Skin epidermis (tissue), 12 donors: Measurements from ENCODE around the gene GBX1.

ENCODE experiments used
- H3K27ac ChIP-seq, 21 experiments: fragments of 200-600 bp; sonication (generic) in 11 of 21; one replicate each; pipeline ENCODE4 v1.5.0; 2020; ENCODE audit warnings: mild to moderate bottlenecking in 3 of 21, inconsistent platforms in 2 of 21, moderate library complexity in 2 of 21
- H3K4me3 ChIP-seq, 7 experiments: fragments of 200-600 bp; sonication (generic) in 2 of 7; one replicate each; pipeline ENCODE4 v1.5.0; 2020; ENCODE audit warnings: inconsistent platforms in 2 of 7, mild to moderate bottlenecking in 2 of 7, moderate library complexity in 1 of 7

The GBX1 gene

DNA sequence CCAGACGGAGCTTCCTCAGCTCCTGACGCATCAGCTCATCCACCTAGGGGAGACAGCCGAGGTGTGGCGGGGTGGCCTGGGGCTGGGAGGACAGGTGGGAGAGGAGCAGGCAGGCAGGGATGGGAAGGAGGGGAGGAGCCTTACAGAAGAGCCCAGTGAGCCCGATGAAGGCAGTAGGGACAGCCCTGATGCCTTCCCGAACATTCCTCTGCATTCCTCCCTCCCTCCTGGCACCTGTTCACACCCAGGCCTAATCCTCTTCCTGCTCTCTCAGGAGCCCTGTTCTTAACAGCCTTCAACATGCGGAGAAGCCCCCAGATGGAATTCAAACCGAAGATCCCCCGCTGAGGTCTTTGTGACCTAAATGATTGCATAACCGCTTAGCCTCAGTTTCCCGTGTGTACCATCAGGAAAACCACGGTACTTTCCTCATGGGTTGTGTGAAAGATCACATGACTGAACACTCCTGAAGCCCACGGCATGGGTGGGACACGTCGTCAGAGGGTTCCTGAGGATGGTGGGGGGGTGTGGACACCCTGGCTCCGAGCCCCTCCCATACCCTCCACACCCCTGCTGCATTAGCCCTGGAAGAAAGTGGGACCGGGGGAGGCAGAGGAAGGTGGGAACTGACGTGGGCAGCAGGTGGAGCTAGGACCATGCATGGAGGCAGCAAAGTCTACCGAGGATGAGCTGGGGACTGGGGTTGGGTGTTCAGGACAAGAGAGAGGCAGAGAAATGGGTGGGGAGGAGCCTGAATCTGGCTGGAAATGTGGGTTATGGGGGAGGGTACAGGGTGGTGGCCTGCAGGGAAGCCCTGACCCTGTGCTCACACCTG, 28.3 kb upstream of the GBX1 start:
- Histone ChIP-seq H3K4me3 (no peak overlapping the region), H3K27ac (no peak overlapping the region)

DNA sequence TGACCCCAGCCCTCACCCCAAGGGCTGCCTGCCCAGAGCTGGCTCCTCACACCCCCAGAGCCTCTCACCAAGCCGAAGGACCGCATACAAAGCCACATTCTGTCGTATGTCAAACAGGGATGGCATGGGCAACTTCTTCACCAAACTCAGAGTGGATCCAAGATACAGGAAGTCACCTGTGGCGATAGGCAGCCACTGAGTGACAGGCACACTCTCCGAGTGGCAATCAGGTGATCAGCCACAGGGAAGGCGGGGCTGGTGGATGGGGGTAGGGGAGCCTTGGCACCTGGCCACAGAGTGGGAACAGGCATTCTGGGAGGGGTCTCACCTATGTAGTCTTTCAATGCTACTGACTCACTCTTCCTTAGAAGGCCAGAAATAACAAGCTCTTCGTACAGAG, 26.7 kb upstream of the GBX1 start:
- Histone ChIP-seq H3K27ac (no peak overlapping the region), H3K4me3 (no peak overlapping the region)

DNA sequence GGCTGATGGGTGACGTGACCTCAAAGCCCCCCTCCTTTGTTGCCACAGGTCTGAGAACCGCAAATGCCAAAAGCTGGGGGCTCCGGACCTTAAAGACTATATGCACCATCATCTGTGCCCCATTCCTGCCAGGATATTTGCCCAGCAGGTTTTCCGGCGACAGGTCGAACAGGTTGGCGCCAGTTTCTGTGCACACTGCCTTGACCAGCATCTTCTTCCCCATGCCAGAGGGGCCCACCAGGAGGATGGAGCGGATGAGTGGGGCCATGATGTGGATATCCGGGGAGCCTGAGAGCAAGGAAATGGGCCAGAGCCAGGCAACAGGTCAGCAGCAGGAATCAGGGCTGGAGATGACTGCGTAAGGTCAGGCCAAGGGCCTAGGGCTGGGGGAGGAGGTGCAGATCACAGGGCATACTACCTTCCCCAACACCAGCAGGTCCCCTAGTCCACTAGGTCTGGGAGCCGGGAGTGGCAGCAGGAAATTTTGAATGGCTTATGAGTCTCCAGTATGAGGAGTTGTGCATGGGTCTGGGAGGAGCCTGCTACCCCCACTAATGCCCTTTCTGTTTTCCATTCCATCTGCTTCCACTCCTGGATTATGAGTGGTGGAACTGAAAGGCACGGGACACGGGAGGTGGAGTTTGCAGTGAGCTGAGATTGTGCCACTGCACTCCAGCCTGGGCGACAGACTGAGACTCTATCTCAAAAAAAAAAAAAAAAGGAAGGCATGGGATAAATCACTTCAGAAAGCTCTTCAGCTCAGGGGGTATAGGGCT, 25.9 kb upstream of the GBX1 start:
- H3K4me3 ChIP-seq, result no peak overlapping the region
- H3K27ac ChIP-seq, result no peak overlapping the region

DNA sequence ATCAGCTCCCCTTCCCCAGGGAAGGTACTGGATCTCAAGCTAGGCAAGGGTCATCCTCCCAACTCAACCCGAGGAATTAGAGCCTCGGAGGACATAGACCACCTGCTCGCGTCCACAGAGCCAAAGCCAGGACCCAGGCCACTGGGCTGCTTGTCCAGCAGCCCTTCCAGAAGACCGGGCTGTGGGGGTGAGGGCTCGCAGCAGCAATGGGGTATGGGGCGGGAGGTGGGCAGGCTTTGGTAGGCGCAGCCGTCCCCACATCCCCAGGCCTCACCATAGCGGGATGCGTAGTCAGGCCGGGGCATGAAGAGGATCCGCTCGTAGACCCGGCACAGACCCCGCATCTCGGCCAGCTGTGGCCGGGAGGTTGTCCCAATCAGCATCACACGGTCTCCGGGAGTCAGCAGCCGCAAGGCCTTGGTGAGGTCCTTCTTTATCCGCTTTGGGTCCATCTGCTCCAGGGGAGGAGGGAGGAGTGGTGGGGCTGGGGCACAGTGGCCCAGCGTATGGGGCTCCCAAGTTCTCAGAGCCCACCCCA, 24.6 kb upstream of the GBX1 start:
- Histone ChIP-seq H3K4me3 (no peak overlapping the region), H3K27ac (no peak overlapping the region)

DNA sequence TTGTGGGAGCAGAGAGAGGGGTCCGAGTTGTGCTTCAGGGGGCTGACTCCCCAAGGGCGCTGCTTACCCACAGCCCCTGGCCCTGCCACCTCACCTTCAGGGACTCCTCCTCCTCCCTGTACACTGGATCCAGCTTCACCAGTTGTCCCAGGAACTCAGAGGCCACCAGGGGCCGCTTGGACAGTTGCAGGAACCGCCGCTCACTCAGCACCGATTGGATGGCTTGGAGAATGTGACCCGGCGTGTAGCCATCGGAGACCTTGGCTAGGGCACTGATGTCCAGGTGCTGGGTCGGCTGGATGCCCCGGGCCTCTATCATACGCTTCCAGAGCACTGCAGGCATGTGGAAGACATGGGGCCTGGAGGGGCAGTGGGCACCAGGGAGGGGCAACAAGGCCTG, 24.1 kb upstream of the GBX1 start:
- Histone ChIP-seq H3K4me3 (no peak overlapping the region), H3K27ac (no peak overlapping the region)

DNA sequence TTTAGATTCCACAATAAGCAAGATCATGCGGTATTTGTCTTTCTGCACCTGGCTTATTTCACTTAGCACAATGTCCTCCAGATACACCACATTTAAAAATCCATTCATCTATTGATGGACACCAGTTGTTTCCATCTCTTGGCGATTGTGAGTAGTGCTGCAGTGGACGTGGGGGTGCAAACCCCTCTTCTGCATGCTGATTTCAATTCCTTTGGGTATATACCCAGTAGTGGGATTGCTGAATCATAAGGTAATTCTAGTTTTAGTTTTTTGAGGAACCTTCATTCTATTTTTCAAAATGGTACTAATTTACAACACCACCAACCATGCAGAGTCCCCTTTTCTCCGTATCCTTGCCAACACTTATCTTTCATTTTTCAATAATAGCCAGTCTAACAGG, 21.5 kb upstream of the GBX1 start:
- Histone ChIP-seq H3K4me3 (no peak overlapping the region), H3K27ac (no peak overlapping the region)

DNA sequence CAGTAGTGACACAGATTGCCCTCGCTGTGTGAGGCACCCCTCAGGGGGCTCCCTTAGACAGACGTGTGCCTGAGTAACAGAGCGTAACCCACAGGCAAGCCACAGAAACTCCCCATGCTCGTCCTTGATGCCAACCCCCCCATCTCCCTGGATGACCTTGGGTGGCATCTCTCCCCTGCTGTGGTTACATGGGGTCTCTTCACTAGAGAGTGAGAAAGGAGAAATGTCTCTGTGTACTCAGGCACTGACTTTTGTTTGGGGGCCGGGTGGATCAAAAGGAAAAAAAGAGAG, 20.7 kb upstream of the GBX1 start:
- Histone ChIP-seq H3K4me3 (no peak overlapping the region), H3K27ac (no peak overlapping the region)

DNA sequence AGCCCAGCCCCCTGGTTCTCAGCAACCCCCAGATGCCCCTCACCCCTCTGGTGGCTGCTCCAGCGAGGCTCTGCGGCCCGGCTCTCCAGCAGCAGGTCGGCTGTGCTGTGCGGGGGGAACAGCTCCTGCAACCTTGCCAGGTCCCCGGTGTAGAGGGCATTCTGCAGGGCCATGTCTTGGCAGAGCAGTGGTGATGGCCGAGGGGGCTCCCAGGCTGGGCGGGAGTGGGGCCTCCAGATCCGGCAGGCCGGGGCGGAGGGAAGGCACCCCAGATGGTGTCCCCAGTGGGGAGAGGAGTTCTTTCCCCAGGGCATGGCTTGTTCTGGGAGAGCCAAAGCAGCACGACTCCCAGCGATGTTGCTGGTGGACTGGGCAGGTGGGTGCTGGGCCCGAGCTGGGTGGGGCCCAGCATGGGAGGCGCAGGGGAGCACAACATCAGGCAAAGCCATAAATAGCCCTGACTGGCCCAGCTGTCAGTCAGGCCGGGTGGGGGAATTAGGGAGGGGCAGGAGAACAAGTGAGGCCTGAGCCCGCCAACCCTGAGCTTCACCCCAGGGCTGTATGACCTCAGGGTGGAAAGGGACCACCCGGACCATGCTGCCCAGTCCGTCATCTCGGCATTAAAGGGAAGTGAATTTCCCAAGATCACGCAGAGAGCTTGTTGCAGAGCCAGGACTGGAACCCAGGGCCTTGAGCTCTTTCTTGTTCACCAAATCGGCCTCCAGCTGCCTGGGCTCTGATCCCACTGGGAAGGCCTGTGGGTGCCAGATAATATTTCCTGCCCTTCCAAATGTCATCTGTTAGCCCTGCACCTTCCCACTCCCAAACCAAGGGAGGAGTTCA, 20.1 kb upstream of the GBX1 start:
- H3K4me3 ChIP-seq, result no peak overlapping the region
- no peak overlapping the region for H3K27ac ChIP-seq

DNA sequence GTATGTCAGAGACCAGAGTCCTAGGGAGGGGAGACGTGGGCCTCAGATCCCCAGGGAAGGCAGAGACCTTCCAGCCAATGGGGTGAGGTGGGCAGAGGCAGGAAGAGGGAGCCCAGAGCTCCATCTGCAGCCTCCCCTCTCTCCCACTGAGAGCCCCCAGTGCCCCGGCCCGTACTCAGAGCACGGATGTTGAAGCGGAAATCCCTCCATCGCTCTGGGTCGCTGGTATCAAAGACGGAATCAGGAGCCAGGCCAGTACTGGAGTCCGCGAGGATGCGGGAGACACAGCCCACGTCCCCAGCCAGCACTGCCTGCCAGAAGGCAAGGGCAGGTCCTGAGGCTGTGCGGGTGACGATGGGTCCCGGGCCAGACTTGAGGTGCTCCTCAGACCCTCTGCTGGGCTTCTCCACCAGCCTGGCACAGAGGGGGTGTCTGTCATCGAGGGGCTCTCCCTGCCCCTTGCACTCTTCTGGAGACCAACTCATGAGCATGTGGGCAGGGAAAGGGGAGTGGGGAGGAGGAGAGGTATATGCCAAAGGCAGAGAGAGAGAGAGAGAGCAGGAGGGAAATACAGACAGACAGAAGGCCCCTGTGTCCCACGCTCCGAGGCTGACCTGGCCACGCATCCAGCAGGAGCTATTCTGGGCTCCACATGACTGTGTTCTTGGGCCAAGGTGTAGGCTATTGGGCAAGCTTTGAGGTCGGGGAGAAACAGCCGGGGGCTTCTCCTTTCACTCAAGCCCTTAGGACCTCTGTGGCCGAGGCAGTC, 19.3 kb upstream of the GBX1 start, which contains the start of gene ASB10:
TSS of gene ASB10 (minus strand) at position 611 of the 769 bp plus-strand sequence. CDS start at position 491, 120 bp downstream.
- H3K4me3 ChIP-seq, result no peak within 1 kb of the TSS
- no peak within 1 kb of the TSS for H3K27ac ChIP-seq

DNA sequence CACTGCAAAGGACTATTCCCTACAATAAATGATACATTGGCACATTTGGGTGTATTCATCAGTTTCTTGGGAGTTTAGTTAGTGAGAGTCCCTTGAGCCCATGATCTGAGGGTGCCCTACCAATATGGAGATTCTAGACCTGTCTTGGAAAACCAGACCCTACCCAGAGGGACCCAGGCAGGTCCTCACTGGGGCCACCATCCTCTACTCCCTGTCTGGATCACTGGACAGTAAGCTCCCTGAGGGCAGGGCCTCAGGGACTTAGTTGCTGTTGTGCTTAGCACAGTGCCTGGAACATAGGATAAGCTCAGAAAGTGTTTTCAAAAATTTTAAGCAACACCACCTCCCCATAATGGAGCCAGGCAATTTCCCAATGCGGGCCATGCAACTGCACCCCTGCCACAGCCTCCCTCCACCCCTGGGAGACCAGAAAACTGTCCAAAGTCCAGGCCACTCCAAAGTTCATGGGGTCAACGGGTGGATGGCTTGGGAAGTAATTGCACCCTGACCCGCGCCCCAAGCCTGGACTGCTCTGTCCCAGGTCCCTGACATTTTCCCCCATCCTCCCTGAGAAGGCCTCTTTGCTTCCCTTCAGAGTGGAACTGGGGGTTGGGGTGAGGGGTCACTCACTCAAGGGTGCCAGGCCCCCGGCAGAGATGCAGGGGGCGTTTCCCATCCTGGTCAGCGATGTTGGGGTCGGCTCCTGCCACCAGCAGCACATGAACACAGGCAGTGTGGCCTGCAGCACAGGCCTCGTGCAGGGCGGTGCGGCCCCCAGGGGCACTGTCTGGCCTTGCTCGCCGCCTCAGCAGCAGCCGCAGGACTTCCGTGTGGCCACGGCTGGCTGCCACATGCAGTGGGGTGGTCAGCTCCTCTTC, 18.5 kb upstream of the GBX1 start:
- no peak overlapping the region for H3K27ac ChIP-seq
- H3K4me3 ChIP-seq, result no peak overlapping the region

DNA sequence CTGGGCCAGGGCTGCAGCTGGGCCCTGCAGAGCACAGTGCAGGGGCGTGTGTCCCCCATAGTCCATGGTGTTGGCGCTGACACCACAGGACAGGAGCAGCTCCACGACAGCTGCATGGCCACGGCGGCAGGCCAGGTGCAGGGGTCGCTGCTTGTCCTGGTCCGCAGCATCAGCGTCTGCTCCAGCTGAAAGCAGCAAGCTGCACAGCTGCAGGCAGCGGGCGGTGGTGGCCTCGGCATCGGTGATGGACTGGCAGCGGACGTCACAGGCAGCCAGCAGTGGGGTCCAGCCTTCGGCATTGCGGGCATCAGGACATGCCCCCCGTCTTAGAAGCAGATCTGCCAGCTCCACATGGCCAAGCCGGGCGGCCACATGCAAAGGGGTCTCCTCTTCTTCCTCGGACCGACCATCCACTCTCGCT, 13.5 kb upstream of the GBX1 start:
- H3K27ac ChIP-seq, result no peak overlapping the region

DNA sequence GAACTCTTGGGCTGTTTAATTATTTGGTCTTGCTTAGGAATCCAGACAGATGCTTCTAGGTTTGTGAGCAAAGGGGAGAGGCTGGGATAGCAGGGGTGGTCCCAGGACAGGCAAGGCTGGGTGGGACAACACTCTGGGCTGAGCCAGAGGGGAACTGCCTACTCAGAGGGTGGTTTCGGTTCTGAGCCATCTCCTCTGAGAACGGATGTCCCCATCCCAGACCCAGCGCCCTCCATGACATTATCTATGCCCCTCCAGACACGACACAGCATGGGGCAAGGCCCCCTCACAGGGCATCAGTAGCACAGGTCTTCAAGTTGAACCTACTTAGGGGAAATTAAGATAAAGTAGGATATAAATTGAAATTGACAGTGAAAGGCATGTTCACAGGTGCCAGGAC, 12.5 kb upstream of the GBX1 start:
- no peak overlapping the region for H3K4me3 ChIP-seq
- H3K27ac ChIP-seq, result no peak overlapping the region

More for the DNA sequence above, 13.5 kb upstream of the GBX1 start:
- H3K4me3 ChIP-seq, result no peak overlapping the region

DNA sequence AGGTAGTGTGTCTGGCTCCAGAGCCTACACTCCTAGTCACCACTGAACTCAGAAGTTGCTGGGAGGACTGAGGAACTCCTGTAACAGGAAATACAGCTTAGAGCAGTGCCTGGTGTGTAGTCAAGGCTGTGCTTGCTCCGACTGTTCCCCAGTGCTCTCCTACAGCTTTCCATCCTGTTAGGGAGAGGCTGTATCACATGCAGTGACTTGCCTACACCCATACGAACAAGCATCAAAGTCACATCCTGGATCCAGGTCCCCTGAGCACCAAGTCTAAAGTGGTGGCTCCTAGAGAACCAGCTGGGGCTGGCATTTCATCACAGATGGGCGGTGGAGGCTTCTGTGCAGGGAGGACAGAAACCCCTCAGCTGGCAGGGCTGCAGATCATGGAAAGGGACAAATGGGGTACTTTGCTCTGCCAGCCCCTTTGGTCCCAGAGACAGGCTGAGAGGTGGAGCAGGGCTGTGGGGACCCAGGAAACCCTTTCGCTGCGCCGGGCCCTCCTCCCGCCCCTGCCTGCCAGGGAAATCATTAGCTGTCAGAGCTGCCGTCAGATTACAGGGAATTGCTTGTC, 11.9 kb upstream of the GBX1 start:
- no peak overlapping the region for H3K27ac ChIP-seq
- no peak overlapping the region for H3K4me3 ChIP-seq

DNA sequence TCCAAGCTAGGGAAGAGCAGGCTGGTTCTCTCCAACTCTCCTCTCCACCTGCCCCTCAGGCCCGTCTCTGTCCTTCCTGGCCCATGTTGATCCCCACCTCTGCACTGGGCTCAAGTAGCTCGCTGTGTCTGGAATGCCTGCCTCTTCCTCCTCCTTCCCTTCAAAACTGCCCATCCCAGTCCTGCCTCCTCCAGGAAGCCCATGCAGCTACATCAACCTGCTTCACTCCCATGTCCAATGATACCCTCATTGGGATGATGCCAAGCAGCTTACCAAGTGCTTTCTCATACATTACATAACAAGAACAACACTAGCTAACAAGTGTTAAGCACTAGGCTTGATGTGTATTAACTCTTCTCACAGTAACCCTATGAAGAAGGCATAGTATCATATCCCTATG, 11.3 kb upstream of the GBX1 start:
- Histone ChIP-seq H3K4me3 (no peak overlapping the region), H3K27ac (no peak overlapping the region)

DNA sequence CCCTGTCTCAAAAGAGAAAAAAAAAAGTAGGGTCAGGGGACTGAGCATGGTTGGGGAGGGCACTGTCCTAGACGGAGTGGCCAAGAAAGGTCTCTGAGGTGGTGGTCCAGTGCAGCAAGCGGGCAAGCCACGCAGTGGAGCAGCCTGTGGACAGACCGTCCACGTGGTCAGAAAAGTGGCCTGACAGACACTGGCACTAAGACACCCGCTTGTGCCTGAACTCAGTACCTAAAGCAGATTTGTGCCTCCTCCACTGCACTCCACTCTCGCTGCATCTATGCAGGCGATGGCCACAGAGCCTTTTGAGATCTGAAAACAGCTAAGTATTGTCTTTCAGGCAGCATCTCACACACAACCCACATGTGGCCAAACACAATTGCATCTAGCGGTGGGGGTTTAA, 10.7 kb upstream of the GBX1 start:
- Histone ChIP-seq H3K27ac (no peak overlapping the region), H3K4me3 (no peak overlapping the region)

DNA sequence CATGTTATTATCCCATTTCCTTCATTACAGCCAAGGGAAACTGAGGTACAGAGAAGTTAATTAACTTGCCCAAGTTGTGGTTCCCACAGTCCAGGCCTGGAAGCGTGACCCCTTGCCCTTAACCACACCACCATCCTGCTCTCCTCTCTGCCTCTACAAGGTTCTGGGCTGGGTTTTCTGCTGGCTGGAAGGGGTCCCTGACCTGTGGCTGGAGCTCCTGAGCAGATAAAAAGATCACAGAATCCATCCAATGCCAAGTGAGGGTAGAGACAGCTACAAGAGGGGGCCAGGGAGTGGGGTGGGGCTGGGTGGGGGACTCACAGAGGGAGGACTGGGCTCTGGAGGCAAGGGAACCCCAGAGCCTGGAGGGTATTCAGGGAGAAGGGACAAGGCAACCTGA, 9.8 kb upstream of the GBX1 start:
- Histone ChIP-seq H3K4me3 (no peak overlapping the region), H3K27ac (no peak overlapping the region)

DNA sequence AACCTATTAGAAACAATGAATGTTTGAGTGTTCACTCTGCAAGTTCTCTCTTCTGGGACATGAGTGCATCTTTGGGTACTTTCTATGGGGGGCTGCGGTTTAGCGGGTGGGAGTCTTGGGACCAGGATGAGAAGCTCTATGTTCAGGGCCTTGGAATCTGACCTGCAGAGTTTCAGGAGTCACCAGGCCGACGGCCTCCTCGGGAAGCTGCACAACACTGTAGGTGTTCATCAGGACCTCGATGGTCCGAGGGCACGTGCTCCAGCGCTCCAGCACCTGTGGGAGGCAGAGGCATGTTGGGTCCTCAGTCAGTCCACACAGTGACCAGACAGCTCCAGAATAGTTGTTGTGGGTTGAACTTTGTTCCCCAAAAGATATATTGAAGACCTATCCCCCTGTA, 8.9 kb upstream of the GBX1 start:
- H3K4me3 ChIP-seq, result no peak overlapping the region
- H3K27ac ChIP-seq, result no peak overlapping the region

DNA sequence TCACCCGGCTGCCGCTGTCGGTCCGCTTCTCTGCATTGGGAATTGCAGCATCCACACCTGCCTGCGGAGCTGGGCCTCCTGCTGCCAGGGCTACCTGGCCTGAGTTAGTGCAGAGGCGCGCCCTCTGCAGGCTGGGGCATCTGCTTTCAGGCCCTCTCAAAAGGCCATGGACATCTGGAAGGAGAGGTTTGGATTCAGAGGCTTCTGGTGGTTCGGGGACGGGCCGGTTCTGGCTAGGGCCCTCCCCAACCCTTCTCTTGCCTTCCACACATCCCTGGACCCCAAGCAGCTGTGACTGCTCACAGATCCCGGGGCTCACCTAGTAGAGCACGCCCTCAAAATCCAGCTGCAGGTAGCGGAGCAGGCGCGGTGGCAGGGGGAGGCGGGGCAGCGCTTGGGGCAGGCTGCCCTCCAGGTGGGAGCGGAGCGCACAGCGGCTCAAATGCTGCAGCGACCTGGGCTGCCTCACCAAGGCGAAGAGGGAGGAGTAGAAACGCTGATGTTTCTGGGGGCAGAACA, 8.4 kb upstream of the GBX1 start:
- Histone ChIP-seq H3K4me3 (peak overlapping the region in 1 of 7 experiments; percentile 3), H3K27ac (no peak overlapping the region)
